ENCODE measurements around the gene HDAC9.

GRCh38 chr7:18455606-18456005 is 39.9 kb upstream of the HDAC9 start:
- TF ChIP-seq CTCF (IDR thresholded peaks at IDR 0.05; ENCODE audit: insufficient read depth, low read depth, low read length) (no peak), EZH2 (IDR thresholded peaks at IDR 0.05; ENCODE audit: insufficient read depth, low read length) (no peak)

Data from astrocyte (in vitro differentiated cells and primary cell).